PC-3 (cell line): ENCODE results near the gene NUBPL.

Experiments
- EZH2 ChIP-seq: fragments of 300-600 bp; sonication (generic); IDR thresholded peaks from one replicate; pipeline ENCODE4 v1.6.1; 2017; ENCODE audit warnings: antibody characterized with exemption, mild to moderate bottlenecking, low read length; ENCODE audit not compliant: unreplicated experiment
- TF ChIP-seq, protein P1 (sequence below): fragments of 300-600 bp; sonication (generic); conservative IDR thresholded peaks from 2 replicates; pipeline ENCODE4 v1.5.1; 2017; ENCODE audit warnings: antibody characterized with exemption, low read depth, mild to moderate bottlenecking, low read length

DNA sequence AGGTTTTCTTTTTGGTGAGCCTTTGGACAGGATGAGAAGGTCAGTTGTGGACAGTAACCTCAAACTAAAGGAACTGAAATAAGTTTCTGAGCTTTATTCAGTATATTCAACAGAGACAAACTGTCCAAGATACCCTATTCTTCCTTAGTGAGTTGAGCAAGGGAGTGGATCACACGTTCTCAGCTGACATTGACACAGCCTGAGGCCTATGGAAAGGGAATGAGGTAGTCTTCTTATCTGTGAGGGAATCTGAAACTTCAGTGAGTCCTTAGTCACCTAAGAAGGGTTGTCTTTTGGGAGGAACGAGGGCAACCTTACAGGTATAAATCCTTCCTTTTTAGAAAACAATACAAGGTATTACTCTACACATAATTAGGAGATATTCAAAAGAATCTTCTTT is 5.0 kb upstream of the NUBPL start:
- TF ChIP-seq EZH2: no peak
- TF ChIP-seq, protein P1, sequence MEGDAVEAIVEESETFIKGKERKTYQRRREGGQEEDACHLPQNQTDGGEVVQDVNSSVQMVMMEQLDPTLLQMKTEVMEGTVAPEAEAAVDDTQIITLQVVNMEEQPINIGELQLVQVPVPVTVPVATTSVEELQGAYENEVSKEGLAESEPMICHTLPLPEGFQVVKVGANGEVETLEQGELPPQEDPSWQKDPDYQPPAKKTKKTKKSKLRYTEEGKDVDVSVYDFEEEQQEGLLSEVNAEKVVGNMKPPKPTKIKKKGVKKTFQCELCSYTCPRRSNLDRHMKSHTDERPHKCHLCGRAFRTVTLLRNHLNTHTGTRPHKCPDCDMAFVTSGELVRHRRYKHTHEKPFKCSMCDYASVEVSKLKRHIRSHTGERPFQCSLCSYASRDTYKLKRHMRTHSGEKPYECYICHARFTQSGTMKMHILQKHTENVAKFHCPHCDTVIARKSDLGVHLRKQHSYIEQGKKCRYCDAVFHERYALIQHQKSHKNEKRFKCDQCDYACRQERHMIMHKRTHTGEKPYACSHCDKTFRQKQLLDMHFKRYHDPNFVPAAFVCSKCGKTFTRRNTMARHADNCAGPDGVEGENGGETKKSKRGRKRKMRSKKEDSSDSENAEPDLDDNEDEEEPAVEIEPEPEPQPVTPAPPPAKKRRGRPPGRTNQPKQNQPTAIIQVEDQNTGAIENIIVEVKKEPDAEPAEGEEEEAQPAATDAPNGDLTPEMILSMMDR: no peak
